Activated CD4-positive, alpha-beta memory T cell treated with anti-CD3 and anti-CD28 coated beads for 36 hours (primary cell): ENCODE data around the gene PDE1A. TPM values are rescaled to one million over a fixed set of nuclear protein-coding genes. Genes with fewer than 3 reads are reported as not detected.
"Not testable (repeated sequence)": the region's sequence is repeated elsewhere in the genome, so short reads cannot be mapped to it uniquely, and the experiment has no call there.

Experiments
- CTCF ChIA-PET: fragments of 350-600 bp; sonication (Branson Sonifier 250); formaldehyde crosslinking; loops from one replicate; lab custom pipeline; 2021; ENCODE audit warnings: antibody characterized with exemption, inconsistent platforms; lab: Charles Lee
- POLR2A ChIA-PET: fragments of 350-600 bp; sonication (Branson Sonifier 250); formaldehyde crosslinking; loops from one replicate; lab custom pipeline; 2021; ENCODE audit warnings: antibody characterized with exemption; lab: Charles Lee
- DNase-seq: peaks from one replicate; pipeline ENCODE4 v3.0.0-alpha.2; 2020
- H3K27ac Mint-ChIP-seq: one replicate; pipeline ENCODE4 v1.8.0; 2021; ENCODE audit warnings: mixed read lengths
- H3K27me3 Mint-ChIP-seq: one replicate; pipeline ENCODE4 v1.8.0; 2021; ENCODE audit warnings: mixed read lengths
- H3K36me3 Mint-ChIP-seq: one replicate; pipeline ENCODE4 v1.8.0; 2021; ENCODE audit warnings: mixed read lengths
- H3K4me1 Mint-ChIP-seq: one replicate; pipeline ENCODE4 v1.8.0; 2021; ENCODE audit warnings: low read depth, mixed read lengths
- H3K4me3 Mint-ChIP-seq: one replicate; pipeline ENCODE4 v1.8.0; 2021; ENCODE audit warnings: mild to moderate bottlenecking, mixed read lengths
- H3K9me3 Mint-ChIP-seq: one replicate; pipeline ENCODE4 v1.8.0; 2021; ENCODE audit warnings: mixed read lengths
- intact Hi-C: fragments of 100-400 bp; cut with micrococcal nuclease; formaldehyde crosslinking; loops from one replicate; pipeline ENCODE4 v1.15.1; 2023
- total RNA-seq, 2 experiments: library from RNA; stranded (reverse); gene quantifications; one replicate each; pipeline ENCODE4 v1.2.3, GENCODE V29; 2021

The PDE1A gene
- total RNA-seq, 2 experiments from 2014 or later: not detected

DNA sequence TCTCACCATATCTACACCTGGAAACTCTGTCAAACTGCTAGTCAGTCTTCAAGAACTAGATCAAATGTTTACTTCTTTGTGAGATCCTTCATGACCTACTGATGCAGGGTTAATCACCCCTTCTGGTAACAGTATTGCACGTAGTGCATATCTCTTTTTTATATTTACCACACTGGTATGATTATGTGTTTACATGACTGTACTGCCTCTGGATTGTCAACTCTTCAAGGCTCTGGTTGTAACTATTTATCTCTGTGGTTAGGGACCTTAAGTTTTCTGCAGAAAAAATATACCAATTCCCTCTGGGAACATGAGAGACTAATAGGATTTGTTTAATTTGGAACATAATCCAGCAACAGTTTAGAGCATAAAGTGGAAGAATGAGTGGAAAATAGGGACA is 135.5 kb downstream of the PDE1A start:
- Mint-ChIP-seq H3K4me1 (no peaks in the 10 kb centered on the region), H3K27me3 (no peaks in the 10 kb centered on the region), H3K36me3 (no peaks in the 10 kb centered on the region), H3K4me3 (no peak overlapping the region), H3K27ac (no peak overlapping the region), H3K9me3 (no peaks in the 10 kb centered on the region)
- CTCF ChIA-PET: no interaction called here
- intact Hi-C loops: no loop called here
- POLR2A ChIA-PET: no interaction called here
- DNase-seq: no peak

DNA sequence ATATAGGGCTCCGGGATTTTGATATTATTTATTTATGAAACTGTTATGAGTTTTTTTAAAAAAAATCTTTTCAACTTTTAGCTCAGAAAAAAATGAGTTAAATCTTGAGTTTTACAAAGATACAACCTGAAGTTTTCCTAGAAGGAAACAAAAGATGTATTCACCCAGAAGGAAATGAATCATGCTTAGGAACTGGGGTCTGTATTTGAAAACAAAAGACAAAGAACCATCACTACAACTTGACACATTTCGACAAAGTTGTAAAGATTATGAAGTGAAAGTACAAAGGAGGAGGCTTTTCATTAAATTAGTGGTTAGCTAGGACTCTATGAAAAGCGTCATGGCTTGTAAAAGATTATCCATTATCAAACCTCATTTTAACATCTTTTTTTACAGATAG is 143.3 kb downstream of the PDE1A start:
- Mint-ChIP-seq H3K9me3 (no peaks in the 10 kb centered on the region), H3K36me3 (no peaks in the 10 kb centered on the region), H3K27me3 (peaks cover 2% of the 10 kb centered on the region), H3K4me3 (no peak overlapping the region), H3K4me1 (no peaks in the 10 kb centered on the region), H3K27ac (no peak overlapping the region)
- intact Hi-C loops: no loop called here
- ChIA-PET CTCF (no interaction called here), POLR2A (no interaction called here)
- DNase-seq: no peak

DNA sequence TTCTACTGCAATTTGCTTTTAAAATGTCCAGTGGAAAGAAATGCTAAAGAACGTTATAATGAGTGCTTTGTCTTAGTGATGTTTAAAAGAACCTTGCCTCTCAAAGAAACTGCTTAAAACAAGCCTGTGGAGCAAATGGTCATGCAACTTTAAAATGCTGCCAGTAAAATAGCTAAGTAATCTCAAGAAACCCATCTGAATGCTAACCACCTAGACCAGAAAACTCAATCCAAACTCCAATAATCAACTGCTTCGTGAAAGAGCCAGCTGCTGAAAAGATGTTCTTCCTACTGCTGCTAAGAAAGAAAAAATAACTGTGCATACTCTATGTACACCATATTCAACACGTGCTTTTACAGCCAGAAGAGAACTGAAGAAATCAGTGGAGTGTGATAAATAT is 145.6 kb downstream of the PDE1A start:
- ChIA-PET CTCF (no interaction called here), POLR2A (no interaction called here)
- peaks cover 2% of the 10 kb centered on the region for H3K27me3 Mint-ChIP-seq
- H3K27ac Mint-ChIP-seq: no peak overlapping the region
- H3K4me1 Mint-ChIP-seq: no peaks in the 10 kb centered on the region
- intact Hi-C loops: no loop called here
- H3K9me3 Mint-ChIP-seq: peaks cover 15% of the 10 kb centered on the region
- no peak for DNase-seq
- no peaks in the 10 kb centered on the region for H3K36me3 Mint-ChIP-seq
- H3K4me3 Mint-ChIP-seq: no peak overlapping the region

DNA sequence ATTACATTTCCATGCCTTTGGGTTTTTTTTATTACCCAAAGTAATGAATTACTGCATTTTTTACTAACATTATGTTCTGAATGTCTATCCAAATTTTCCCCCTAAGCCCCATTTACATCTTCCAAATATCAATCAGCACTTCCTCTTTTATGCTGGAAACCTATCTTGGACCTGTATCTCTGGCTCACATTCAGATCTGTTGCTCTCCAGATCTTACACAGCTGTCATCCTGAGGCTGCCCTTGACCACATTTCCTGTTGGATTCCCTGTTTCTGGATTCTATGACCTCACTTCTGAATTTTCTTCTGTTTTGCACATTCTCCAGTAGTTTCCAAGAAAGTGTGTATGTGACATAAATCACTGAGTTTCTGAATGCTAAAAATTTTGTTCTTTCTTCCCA is 146.7 kb downstream of the PDE1A start:
- DNase-seq: no peak
- H3K4me1 Mint-ChIP-seq: no peaks in the 10 kb centered on the region
- H3K27ac Mint-ChIP-seq: no peak overlapping the region
- H3K9me3 Mint-ChIP-seq: peaks cover 22% of the 10 kb centered on the region
- POLR2A ChIA-PET: no interaction called here
- H3K27me3 Mint-ChIP-seq: peaks cover 2% of the 10 kb centered on the region
- no peaks in the 10 kb centered on the region for H3K36me3 Mint-ChIP-seq
- no peak overlapping the region for H3K4me3 Mint-ChIP-seq
- intact Hi-C loops: no loop called here
- CTCF ChIA-PET: interaction anchor here (0.5 kb wide), 1 partner anchor 464 kb away, joined by 3 read pairs; no protein-coding TSS in a partner anchor

DNA sequence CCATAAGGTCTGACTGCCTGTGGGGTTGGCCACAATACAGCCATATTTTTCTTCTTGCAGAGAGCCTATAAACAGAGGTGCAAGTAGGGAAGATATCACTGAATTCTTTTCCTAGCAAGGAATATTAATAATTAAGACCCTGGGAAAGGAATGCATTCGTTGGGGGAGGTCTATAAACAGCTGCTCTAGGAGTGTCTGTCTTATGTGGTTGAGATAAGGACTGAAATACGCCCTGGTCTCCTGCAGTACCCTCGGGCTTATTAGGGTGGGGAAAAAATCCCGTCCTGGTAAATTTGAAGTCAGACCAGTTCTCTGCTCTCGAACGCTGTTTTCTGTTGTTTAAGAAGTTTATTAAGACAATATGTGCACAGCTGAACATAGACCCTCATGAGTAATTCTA is 150.2 kb downstream of the PDE1A start:
- H3K27ac Mint-ChIP-seq, POLR2A ChIA-PET, intact Hi-C loops, H3K27me3 Mint-ChIP-seq, H3K36me3 Mint-ChIP-seq, CTCF ChIA-PET, H3K4me1 Mint-ChIP-seq, H3K4me3 Mint-ChIP-seq, DNase-seq: not testable (repeated sequence)
- H3K9me3 Mint-ChIP-seq: peaks cover 24% of the 10 kb centered on the region

DNA sequence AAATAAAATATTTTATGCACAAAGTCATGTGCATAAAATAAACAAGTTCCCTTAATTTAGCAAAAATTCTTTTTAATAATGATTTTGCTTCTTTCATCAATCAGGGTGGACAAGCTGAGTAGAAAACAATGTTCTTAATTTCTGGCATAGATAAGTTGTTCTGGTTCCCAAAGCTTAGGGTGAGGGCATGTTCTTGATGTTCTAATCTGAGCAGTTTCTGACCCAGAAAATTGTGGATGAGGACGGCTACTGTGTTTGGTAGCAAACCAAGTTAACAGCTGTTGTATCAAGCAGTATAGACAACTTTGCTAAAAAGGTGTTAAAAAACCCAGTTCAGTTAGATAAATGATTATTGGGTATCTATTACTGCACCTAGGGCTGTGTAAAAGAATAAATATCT is 158.9 kb downstream of the PDE1A start:
- H3K27me3 Mint-ChIP-seq: no peaks in the 10 kb centered on the region

DNA sequence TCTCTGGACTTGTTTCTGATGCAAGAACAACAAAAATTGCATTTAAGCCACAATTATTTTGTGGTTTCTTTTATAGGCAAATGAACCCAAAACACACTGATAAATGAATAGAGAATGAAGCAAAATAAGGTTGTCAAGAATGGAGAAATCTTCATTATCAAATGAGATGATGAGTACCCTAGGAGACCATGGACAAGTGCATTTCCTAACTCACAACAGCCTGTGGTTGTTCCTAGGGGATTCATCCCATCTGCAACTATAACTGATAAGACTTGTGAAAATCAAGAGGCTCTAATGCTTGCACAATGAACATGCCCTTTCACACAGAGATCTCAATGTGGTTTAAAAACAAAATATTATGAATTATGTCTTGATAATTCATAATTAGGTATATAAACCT is 159.9 kb downstream of the PDE1A start:
- intact Hi-C loops: no loop called here
- Mint-ChIP-seq H3K4me1 (no peaks in the 10 kb centered on the region), H3K27ac (no peak overlapping the region), H3K9me3 (no peaks in the 10 kb centered on the region), H3K36me3 (no peaks in the 10 kb centered on the region), H3K27me3 (no peaks in the 10 kb centered on the region), H3K4me3 (no peak overlapping the region)
- no peak for DNase-seq
- ChIA-PET CTCF (no interaction called here), POLR2A (no interaction called here)

More for the DNA sequence above, 158.9 kb downstream of the PDE1A start:
- no peaks in the 10 kb centered on the region for H3K36me3 Mint-ChIP-seq
- DNase-seq: no peak
- intact Hi-C loops: no loop called here
- POLR2A ChIA-PET: no interaction called here
- no peak overlapping the region for H3K27ac Mint-ChIP-seq
- no peaks in the 10 kb centered on the region for H3K9me3 Mint-ChIP-seq
- H3K4me3 Mint-ChIP-seq: no peak overlapping the region
- CTCF ChIA-PET: no interaction called here
- no peaks in the 10 kb centered on the region for H3K4me1 Mint-ChIP-seq

DNA sequence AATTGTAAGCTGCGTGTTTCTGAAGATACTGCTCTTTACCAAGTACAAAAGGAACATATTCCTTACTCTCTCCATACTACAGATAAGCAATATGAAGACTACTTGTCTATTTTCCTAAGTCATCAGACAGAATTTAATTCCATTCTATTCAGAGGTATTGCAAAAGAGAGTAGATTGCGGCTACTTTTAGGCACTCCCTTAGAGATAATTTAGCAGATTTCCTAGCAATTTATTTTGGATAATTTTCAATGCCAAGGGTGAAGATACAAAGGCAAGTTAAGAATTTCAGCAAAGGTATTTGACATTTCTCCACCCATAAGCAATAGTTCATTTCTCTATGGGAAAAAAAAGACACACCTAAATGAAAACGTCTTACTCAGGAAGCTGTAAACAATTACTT is 161.1 kb downstream of the PDE1A start:
- H3K27ac Mint-ChIP-seq: no peak overlapping the region
- no peaks in the 10 kb centered on the region for H3K4me1 Mint-ChIP-seq
- intact Hi-C loops: no loop called here
- H3K9me3 Mint-ChIP-seq: no peaks in the 10 kb centered on the region
- DNase-seq: no peak
- CTCF ChIA-PET: no interaction called here
- H3K4me3 Mint-ChIP-seq: no peak overlapping the region
- H3K36me3 Mint-ChIP-seq: no peaks in the 10 kb centered on the region
- POLR2A ChIA-PET: no interaction called here
- H3K27me3 Mint-ChIP-seq: no peaks in the 10 kb centered on the region

DNA sequence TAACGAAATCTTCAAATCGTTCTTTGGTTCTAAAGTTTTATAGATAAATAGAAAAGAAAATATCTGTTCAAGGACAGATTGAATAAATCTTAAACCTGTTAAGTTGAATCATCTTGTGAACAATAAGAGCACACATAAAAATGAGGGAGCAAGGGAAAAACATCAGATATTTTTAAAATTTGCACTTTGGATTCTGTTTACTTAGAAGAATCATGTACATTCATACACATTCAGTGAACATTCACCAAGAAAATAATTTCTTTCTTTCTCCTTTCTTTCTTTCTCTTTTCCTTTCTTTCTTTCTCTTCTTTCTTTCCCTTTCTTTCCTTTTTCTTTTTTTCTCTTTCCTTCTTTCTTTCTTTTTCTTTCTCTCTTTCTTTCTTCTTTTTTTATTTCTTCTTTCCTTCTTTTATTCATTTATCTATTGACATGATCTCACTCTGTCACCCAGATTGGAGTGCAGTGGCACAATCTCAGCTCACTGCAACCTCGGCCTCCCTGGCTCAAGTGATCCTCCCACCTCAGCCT is 164.9 kb downstream of the PDE1A start:
- CTCF ChIA-PET: no interaction called here
- intact Hi-C loops: no loop called here
- Mint-ChIP-seq H3K9me3 (no peaks in the 10 kb centered on the region), H3K27me3 (no peaks in the 10 kb centered on the region), H3K36me3 (no peaks in the 10 kb centered on the region), H3K4me3 (no peak overlapping the region), H3K4me1 (no peaks in the 10 kb centered on the region), H3K27ac (no peak overlapping the region)
- POLR2A ChIA-PET: no interaction called here
- DNase-seq: no peak

DNA sequence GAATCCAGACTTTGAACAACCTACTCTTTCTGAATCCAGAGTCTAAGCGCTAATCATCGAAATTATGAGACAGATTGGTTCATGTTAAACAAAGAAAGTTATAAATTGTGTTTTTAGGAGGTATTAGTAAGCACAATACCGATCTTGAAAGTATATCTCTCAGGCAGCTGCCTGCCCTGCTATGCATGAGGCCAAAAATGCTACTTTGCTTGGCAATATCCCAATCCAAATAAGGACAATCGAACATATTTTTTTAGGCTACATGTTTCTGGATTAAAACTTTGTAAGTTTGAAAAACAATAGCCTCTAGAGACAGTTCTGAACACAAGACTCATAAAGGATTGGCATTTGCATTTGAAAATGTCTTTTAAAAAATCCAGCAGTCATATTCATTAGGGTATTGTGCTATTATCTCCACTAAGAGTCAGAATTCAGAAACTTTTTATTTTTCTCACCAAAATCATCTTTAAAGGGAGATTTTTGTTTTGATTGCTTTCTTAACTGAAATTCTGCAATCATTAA is 167.1 kb downstream of the PDE1A start:
- H3K9me3 Mint-ChIP-seq: no peaks in the 10 kb centered on the region
- no peak for DNase-seq
- no peaks in the 10 kb centered on the region for H3K36me3 Mint-ChIP-seq
- ChIA-PET CTCF (no interaction called here), POLR2A (no interaction called here)
- H3K27ac Mint-ChIP-seq: no peak overlapping the region
- intact Hi-C loops: no loop called here
- H3K4me1 Mint-ChIP-seq: no peaks in the 10 kb centered on the region
- H3K27me3 Mint-ChIP-seq: no peaks in the 10 kb centered on the region
- no peak overlapping the region for H3K4me3 Mint-ChIP-seq

DNA sequence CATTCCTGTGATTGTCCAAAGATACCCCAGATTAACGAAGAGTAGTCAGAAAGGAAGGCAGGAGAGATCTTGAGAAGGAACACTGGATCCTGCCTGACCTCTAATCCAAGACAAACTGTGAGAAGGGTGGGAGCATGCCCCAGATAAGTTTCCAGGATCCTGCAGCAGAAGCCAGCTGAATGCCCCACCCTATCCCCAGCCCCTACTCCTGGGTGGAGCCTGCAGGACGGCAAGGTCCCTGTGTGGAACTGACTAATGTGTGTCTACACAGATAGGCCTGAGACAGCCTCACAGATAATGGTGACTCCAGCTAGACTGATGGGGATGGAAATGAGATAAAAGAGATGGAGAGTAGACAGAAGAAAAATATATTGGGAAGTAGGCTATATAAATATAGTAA is 174.3 kb downstream of the PDE1A start:
- CTCF ChIA-PET: no interaction called here
- no peaks in the 10 kb centered on the region for H3K36me3 Mint-ChIP-seq
- H3K27me3 Mint-ChIP-seq: no peaks in the 10 kb centered on the region
- H3K27ac Mint-ChIP-seq: no peak overlapping the region
- intact Hi-C loops: no loop called here
- no peaks in the 10 kb centered on the region for H3K4me1 Mint-ChIP-seq
- H3K9me3 Mint-ChIP-seq: no peaks in the 10 kb centered on the region
- POLR2A ChIA-PET: no interaction called here
- DNase-seq: no peak
- H3K4me3 Mint-ChIP-seq: no peak overlapping the region

DNA sequence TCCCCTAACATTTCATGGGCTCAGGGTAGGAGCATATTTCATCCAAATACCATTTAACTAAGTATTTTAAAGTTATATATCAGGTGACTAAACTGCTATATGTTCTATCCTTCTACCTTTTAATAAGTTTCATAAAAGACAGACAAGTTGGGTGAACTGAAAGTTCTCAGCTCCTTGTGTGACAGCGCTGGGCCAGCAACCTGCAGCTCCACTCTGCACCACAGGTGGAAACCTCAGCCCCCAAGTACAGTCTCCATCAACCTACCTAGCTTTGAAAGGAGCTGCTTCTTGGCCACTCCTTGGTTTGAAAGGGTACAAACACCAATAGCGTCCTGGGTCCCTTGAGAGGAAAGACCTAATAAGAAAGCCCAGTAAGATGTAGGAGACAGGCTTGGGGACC is 177.9 kb downstream of the PDE1A start:
- Mint-ChIP-seq H3K4me3 (no peak overlapping the region), H3K27ac (no peak overlapping the region), H3K9me3 (no peaks in the 10 kb centered on the region), H3K36me3 (no peaks in the 10 kb centered on the region), H3K4me1 (no peaks in the 10 kb centered on the region), H3K27me3 (no peaks in the 10 kb centered on the region)
- POLR2A ChIA-PET: no interaction called here
- intact Hi-C loops: no loop called here
- CTCF ChIA-PET: no interaction called here
- no peak for DNase-seq

DNA sequence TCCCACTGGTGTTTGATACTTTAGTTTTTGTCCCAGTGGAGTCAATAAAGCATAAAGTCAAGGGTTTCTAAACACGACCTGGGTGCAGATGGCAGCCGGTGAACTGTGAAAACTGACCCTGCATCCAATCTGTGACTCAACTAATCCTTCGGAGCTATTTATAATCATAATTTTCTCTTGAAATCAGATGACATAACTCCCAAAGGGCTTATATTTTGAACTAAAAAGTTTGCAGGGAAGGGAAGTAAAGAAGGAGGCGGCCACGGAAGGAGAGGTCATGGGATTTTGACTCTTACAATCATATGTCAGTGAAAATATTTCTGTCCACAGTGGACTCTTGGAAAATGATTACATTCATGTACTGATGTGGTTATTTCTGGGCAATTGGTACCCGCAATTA is 178.5 kb downstream of the PDE1A start:
- DNase-seq: no peak
- Mint-ChIP-seq H3K36me3 (no peaks in the 10 kb centered on the region), H3K4me3 (no peak overlapping the region), H3K27me3 (no peaks in the 10 kb centered on the region), H3K27ac (no peak overlapping the region), H3K4me1 (no peaks in the 10 kb centered on the region), H3K9me3 (no peaks in the 10 kb centered on the region)
- POLR2A ChIA-PET: no interaction called here
- intact Hi-C loops: no loop called here
- CTCF ChIA-PET: no interaction called here
